KG1 (cell line): Measurements from ENCODE around the gene EVC2.

Source experiments
- DNase-seq: peaks from one replicate; lab custom pipeline; 2025; lab: John Stamatoyannopoulos, UW

Gene EVC2

GRCh38 chr4:5664778-5665177, 43.6 kb downstream of the EVC2 start:
- DNase-seq: no peak

- DNase-seq: no peak
Measured at GRCh38 chr4:5662555-5662954, 45.8 kb downstream of the EVC2 start.

- DNase-seq: no peak
Measured at GRCh38 chr4:5661237-5661636, 47.1 kb downstream of the EVC2 start.

GRCh38 chr4:5660185-5660584, 48.2 kb downstream of the EVC2 start:
- no peak for DNase-seq

- no peak for DNase-seq
Measured at GRCh38 chr4:5658974-5659373, 49.4 kb downstream of the EVC2 start.

- no peak for DNase-seq
Measured at GRCh38 chr4:5656415-5656814, 51.9 kb downstream of the EVC2 start.

- no peak for DNase-seq
Measured at GRCh38 chr4:5654791-5655190, 53.6 kb downstream of the EVC2 start.

- no peak for DNase-seq
Measured at GRCh38 chr4:5651089-5651488, 57.3 kb downstream of the EVC2 start.

GRCh38 chr4:5650040-5650439, 58.3 kb downstream of the EVC2 start:
- no peak for DNase-seq

- DNase-seq: no peak
Measured at GRCh38 chr4:5647351-5647750, 61.0 kb downstream of the EVC2 start.

GRCh38 chr4:5640096-5640495, 68.3 kb downstream of the EVC2 start:
- no peak for DNase-seq

GRCh38 chr4:5639556-5639955, 68.8 kb downstream of the EVC2 start:
- DNase-seq: no peak

GRCh38 chr4:5638976-5639375, 69.4 kb downstream of the EVC2 start:
- DNase-seq: no peak

GRCh38 chr4:5638316-5638715, 70.0 kb downstream of the EVC2 start:
- DNase-seq: no peak

GRCh38 chr4:5636766-5637670, 71.3 kb downstream of the EVC2 start:
- DNase-seq: no peak

- DNase-seq: no peak
Measured at GRCh38 chr4:5635826-5636195, 72.5 kb downstream of the EVC2 start.

GRCh38 chr4:5632571-5632970, 75.8 kb downstream of the EVC2 start:
- DNase-seq: no peak

- no peak for DNase-seq
Measured at GRCh38 chr4:5632066-5632440, 76.3 kb downstream of the EVC2 start.

- DNase-seq: no peak
Measured at GRCh38 chr4:5631352-5632065, 76.8 kb downstream of the EVC2 start.

GRCh38 chr4:5630762-5631161, 77.6 kb downstream of the EVC2 start:
- no peak for DNase-seq

GRCh38 chr4:5629542-5629941, 78.8 kb downstream of the EVC2 start:
- DNase-seq: no peak

- DNase-seq: no peak
Measured at GRCh38 chr4:5626913-5627312, 81.4 kb downstream of the EVC2 start.

GRCh38 chr4:5622596-5622995, 85.8 kb downstream of the EVC2 start:
- no peak for DNase-seq
